ENCODE data around the gene HSD17B10. TPM values are rescaled to one million over a fixed set of nuclear protein-coding genes. Genes with fewer than 3 reads are reported as not detected.

HSD17B10 gene
- total RNA-seq (100 to 1,000 TPM in 1 of 5 experiments, 10 to 100 TPM in 4; 23.9 to 116 (median 38.6) TPM), polyA plus RNA-seq (100 to 1,000 TPM; 120 to 129 TPM), total RNA-seq (19.1 reads per million, percentile 49 among the genes with 10 or more reads in this experiment)

DNA sequence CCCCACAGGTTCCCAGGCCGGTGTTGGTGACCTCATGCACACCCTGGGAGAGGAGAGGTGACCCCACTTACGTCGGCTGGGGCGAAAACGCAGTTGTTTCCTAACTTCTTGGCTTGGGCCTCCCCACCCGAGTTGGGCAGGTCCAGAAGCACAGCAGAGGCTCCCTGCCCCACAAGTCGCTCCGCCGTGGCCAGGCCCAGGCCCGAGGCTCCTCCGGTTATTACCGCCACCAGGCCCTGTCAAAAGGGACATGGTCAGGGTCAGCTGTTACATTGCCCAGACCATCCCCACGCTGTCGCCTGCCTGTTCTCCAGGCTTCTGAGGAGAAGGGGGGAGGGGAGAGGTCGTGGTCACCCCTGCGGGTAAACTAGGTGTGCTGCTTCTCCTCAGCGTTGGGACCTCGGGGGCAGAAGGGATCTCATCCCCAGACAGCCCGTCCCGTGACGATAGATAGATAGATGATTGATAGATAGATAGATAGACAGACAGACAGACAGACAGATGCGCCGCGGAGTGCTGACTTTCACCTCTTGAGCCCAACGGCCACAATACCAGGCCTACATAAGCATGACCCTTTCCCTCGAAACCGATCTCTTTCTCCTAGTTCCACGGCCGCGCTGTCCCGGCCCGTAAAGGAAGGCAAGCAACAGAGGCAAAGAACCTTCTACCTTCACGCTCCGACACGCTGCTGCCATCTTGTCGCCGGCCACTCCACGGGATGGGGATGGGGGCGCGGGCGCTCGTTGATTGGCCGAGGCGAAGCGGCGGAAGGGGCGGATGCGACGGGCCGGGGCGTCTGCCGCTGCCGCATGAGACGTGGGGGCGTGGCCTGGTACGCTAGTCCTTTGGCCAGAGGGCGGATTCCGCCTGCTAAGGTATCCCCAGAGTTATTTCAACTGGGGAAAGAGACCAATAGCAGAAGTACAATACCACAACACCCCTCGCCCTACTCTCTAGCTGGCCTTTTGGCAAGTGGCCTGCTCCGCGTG is at the start of gene HSD17B10:
TSS of gene HSD17B10 (minus strand) at position 720 of the 989 bp plus-strand sequence. CDS start at position 695, 25 bp downstream.
- peaks cover 0 to 11% of the 10 kb centered on the region in 2 donors for H3K4me1 ChIP-seq (ENCODE audit: control insufficient read depth in 2 of 2, insufficient read depth in 2 of 2, low read length in 2 of 2)
- no peaks in the 10 kb centered on the region for H3K27me3 ChIP-seq (ENCODE audit: control insufficient read depth in 2 of 2, insufficient read depth in 2 of 2, low read length in 2 of 2)
- intact Hi-C loops (cut with micrococcal nuclease), result loop anchor here (1.0 kb wide), 2 partner anchors 12 to 341 kb away; partner anchors contain the start of genes RIBC1 (in 2 of the 2) and SMC1A (in 2 of the 2)
- no peaks in the 10 kb centered on the region for H3K27me3 Mint-ChIP-seq
- POLR2A ChIA-PET, result interaction anchor here (1.0 to 3.6 kb wide), 3 partner anchors 11 to 146 kb away, joined by 3 to 20 read pairs (median 17); partner anchors contain the start of genes RIBC1 and SMC1A
- CTCF ChIA-PET, result interaction anchor here (0.7 to 3.0 kb wide), 4 partner anchors 11 to 212 kb away, joined by 3 to 10 read pairs (median 4); partner anchors contain the start of genes RIBC1 and SMC1A
- peaks cover 0 to 6% (median 3%) of the 10 kb centered on the region in 5 donors for H3K36me3 Mint-ChIP-seq
- peaks cover 8 to 32% (median 15%) of the 10 kb centered on the region in 7 donors for H3K4me1 Mint-ChIP-seq
- DNase-seq (peak; percentile 70 to 84 (median 81)), ATAC-seq (peak; percentile 99)
- no peaks in the 10 kb centered on the region for H3K9me3 Mint-ChIP-seq
- H3K4me3 Mint-ChIP-seq, result peak within 1 kb of the TSS; percentile 83 to 99 (median 94)
- H3K27ac ChIP-seq (ENCODE audit: low read depth, low read length), result peak within 1 kb of the TSS; percentile 82
- H3K9me3 ChIP-seq (ENCODE audit: control insufficient read depth in 2 of 3, low read length in 3 of 3), result no peaks in the 10 kb centered on the region
- peaks cover 0 to 16% (median 0%) of the 10 kb centered on the region in 3 experiments for H3K36me3 ChIP-seq (ENCODE audit: control insufficient read depth in 2 of 3, insufficient read depth in 3 of 3, low read length in 3 of 3)
- H3K27ac Mint-ChIP-seq, result peak within 1 kb of the TSS; percentile 85 to 99 (median 94)
- peak within 1 kb of the TSS; percentile 76 for H3K4me3 ChIP-seq (ENCODE audit: low read length)

DNA sequence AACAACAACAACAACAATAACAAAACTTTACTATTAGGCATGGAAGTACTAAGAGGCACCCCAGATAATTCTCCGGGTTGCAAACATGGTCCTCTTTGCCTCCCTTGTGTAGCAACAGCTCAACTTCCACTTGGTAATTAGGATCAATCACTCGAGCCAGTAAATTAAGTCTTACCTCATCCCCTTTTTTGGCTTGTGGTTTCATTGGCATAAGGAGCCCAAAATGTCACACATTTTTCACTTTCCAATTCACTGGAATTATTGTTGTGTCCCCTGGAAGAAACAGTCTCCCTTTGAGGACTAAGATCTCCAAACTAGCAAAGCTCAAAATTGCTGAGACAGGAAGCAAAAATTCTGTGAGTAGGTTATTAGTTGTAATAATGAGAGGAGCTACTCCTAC is 49.2 kb upstream of the HSD17B10 start:
- ATAC-seq, result no peak
- Histone ChIP-seq H3K4me3 (ENCODE audit: low read length) (no peak overlapping the region), H3K27me3 (ENCODE audit: control insufficient read depth in 2 of 2, insufficient read depth in 2 of 2, low read length in 2 of 2) (no peaks in the 10 kb centered on the region), H3K27ac (ENCODE audit: low read depth, low read length) (no peak overlapping the region), H3K4me1 (ENCODE audit: control insufficient read depth in 2 of 2, insufficient read depth in 2 of 2, low read length in 2 of 2) (no peaks in the 10 kb centered on the region), H3K36me3 (ENCODE audit: control insufficient read depth in 2 of 3, insufficient read depth in 3 of 3, low read length in 3 of 3) (no peaks in the 10 kb centered on the region), H3K9me3 (ENCODE audit: control insufficient read depth in 2 of 3, low read length in 3 of 3) (no peaks in the 10 kb centered on the region)
- Mint-ChIP-seq H3K4me1 (peaks cover 0 to 2% (median 0%) of the 10 kb centered on the region in 7 donors), H3K27me3 (peaks cover 0 to 2% (median 0%) of the 10 kb centered on the region in 5 donors), H3K9me3 (no peaks in the 10 kb centered on the region), H3K4me3 (no peak overlapping the region), H3K27ac (no peak overlapping the region), H3K36me3 (no peaks in the 10 kb centered on the region)
- ChIA-PET CTCF (no interaction called here), POLR2A (no interaction called here)
- intact Hi-C loops (cut with micrococcal nuclease), result no loop called here
- DNase-seq, result no peak

DNA sequence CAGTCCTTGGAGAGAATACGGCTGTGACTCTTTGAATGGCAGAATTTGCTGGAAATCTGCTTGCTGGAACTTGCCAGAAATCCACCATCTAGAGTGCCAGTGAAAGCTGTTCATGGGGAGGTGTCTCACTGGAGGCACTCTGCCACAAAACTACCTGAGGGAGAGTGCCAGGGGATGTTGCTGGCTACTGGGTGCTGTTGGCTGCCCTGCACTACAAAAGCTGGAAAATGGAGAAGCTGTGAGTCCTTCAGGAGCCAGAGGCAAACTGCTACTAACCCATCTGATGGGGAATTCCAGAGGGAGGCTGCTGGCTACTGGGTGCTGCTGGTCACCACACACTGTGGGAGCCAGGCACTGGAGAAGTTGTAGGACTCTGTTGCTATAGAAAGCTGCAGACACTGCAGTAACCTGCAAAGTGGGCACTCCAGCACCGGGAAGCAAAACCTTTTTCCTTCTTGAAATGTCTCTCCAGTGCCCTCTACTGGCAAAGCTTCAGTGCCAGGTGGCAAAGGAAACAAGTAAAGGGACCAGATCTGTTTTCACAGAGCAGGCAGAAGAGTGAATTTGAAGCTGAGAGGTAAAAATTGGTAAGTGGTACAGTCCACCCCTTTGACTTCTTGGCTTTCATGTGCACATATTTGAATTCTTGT is 47.8 kb upstream of the HSD17B10 start:
- Mint-ChIP-seq H3K4me3 (no peak overlapping the region), H3K4me1 (peaks cover 0 to 2% (median 0%) of the 10 kb centered on the region in 7 donors), H3K36me3 (no peaks in the 10 kb centered on the region), H3K9me3 (no peaks in the 10 kb centered on the region), H3K27me3 (peaks cover 0 to 2% (median 0%) of the 10 kb centered on the region in 5 donors), H3K27ac (no peak overlapping the region)
- intact Hi-C loops (cut with micrococcal nuclease), result loop anchor here (1.0 kb wide), 3 partner anchors 165 to 198 kb away; no protein-coding TSS in a partner anchor
- Histone ChIP-seq H3K9me3 (ENCODE audit: control insufficient read depth in 2 of 3, low read length in 3 of 3) (no peaks in the 10 kb centered on the region), H3K4me1 (ENCODE audit: control insufficient read depth in 2 of 2, insufficient read depth in 2 of 2, low read length in 2 of 2) (no peaks in the 10 kb centered on the region), H3K27ac (ENCODE audit: low read depth, low read length) (no peak overlapping the region), H3K4me3 (ENCODE audit: low read length) (no peak overlapping the region), H3K27me3 (ENCODE audit: control insufficient read depth in 2 of 2, insufficient read depth in 2 of 2, low read length in 2 of 2) (no peaks in the 10 kb centered on the region), H3K36me3 (ENCODE audit: control insufficient read depth in 2 of 3, insufficient read depth in 3 of 3, low read length in 3 of 3) (no peaks in the 10 kb centered on the region)
- ATAC-seq, result peak; percentile 61
- POLR2A ChIA-PET, result no interaction called here
- CTCF ChIA-PET, result interaction anchor here (0.6 to 3.7 kb wide), 5 partner anchors 36 to 438 kb away, joined by 3 to 21 read pairs (median 4); no protein-coding TSS in a partner anchor
- DNase-seq, result peak in 8 of 9 donors; percentile 14 to 57 (median 32)

DNA sequence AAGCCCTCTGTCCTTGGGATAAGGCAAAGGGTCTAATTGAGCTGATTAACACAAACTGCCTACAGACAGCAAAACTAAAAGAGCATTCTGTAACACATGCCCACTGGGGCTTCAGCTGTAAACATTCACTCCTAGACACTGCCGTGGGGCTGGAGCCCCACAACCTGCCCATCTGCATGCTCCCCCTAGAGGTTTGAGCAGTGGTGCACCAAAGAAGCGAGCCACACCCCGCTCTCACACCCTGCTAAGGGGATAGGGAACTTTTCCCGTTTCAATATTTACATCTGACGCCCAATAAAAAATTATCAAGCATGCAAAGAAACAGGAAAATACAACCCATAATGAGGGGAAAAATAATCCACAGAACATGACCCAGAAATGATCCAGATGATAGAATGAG is 46.9 kb upstream of the HSD17B10 start:
- peaks cover 0 to 2% (median 0%) of the 10 kb centered on the region in 7 donors for H3K4me1 Mint-ChIP-seq
- Histone ChIP-seq H3K27ac (ENCODE audit: low read depth, low read length) (no peak overlapping the region), H3K4me3 (ENCODE audit: low read length) (no peak overlapping the region), H3K27me3 (ENCODE audit: control insufficient read depth in 2 of 2, insufficient read depth in 2 of 2, low read length in 2 of 2) (no peaks in the 10 kb centered on the region), H3K36me3 (ENCODE audit: control insufficient read depth in 2 of 3, insufficient read depth in 3 of 3, low read length in 3 of 3) (no peaks in the 10 kb centered on the region), H3K9me3 (ENCODE audit: control insufficient read depth in 2 of 3, low read length in 3 of 3) (no peaks in the 10 kb centered on the region), H3K4me1 (ENCODE audit: control insufficient read depth in 2 of 2, insufficient read depth in 2 of 2, low read length in 2 of 2) (no peaks in the 10 kb centered on the region)
- ATAC-seq, result no peak
- CTCF ChIA-PET, result interaction anchor here (0.5 to 3.7 kb wide), 3 partner anchors 35 to 731 kb away, joined by 3 to 21 read pairs (median 4); no protein-coding TSS in a partner anchor
- intact Hi-C loops (cut with micrococcal nuclease), result no loop called here
- H3K27me3 Mint-ChIP-seq, result peaks cover 0 to 2% (median 0%) of the 10 kb centered on the region in 5 donors
- no peak for DNase-seq
- POLR2A ChIA-PET, result no interaction called here
- H3K4me3 Mint-ChIP-seq, result no peak overlapping the region
- no peaks in the 10 kb centered on the region for H3K36me3 Mint-ChIP-seq
- no peaks in the 10 kb centered on the region for H3K9me3 Mint-ChIP-seq
- H3K27ac Mint-ChIP-seq, result peak overlapping the region in 1 of 9 donors; percentile 76

DNA sequence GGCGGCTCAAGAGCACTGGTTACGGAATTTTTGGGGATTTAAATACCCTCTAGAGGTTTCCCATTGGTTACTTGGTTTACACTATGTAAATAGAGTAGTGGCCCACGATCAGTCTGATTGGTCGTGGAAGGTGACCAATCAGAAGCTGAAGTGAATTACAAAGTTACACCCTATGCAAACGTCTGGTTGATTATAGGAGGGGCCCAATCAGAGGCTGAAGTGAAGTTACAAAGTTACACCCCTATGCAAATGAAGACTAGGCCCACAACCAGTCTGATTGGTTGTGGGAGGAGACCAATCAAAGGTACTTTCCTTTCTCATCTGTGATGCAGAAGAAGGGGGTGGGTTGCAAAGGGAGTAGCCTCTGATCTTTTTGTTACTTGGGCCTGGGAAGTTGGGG is 45.1 kb upstream of the HSD17B10 start:
- Histone ChIP-seq H3K4me1 (ENCODE audit: control insufficient read depth in 2 of 2, insufficient read depth in 2 of 2, low read length in 2 of 2) (no peaks in the 10 kb centered on the region), H3K36me3 (ENCODE audit: control insufficient read depth in 2 of 3, insufficient read depth in 3 of 3, low read length in 3 of 3) (no peaks in the 10 kb centered on the region), H3K27ac (ENCODE audit: low read depth, low read length) (no peak overlapping the region), H3K27me3 (ENCODE audit: control insufficient read depth in 2 of 2, insufficient read depth in 2 of 2, low read length in 2 of 2) (no peaks in the 10 kb centered on the region), H3K9me3 (ENCODE audit: control insufficient read depth in 2 of 3, low read length in 3 of 3) (no peaks in the 10 kb centered on the region), H3K4me3 (ENCODE audit: low read length) (no peak overlapping the region)
- Mint-ChIP-seq H3K27ac (no peak overlapping the region), H3K27me3 (peaks cover 0 to 4% (median 0%) of the 10 kb centered on the region in 5 donors), H3K4me1 (peaks cover 0 to 3% (median 0%) of the 10 kb centered on the region in 7 donors), H3K36me3 (no peaks in the 10 kb centered on the region), H3K4me3 (no peak overlapping the region), H3K9me3 (no peaks in the 10 kb centered on the region)
- DNase-seq (no peak), ATAC-seq (no peak)
- POLR2A ChIA-PET, result no interaction called here
- CTCF ChIA-PET, result interaction anchor here (3.7 kb wide), 1 partner anchor 166 kb away, joined by 21 read pairs; no protein-coding TSS in a partner anchor
- intact Hi-C loops (cut with micrococcal nuclease), result no loop called here

DNA sequence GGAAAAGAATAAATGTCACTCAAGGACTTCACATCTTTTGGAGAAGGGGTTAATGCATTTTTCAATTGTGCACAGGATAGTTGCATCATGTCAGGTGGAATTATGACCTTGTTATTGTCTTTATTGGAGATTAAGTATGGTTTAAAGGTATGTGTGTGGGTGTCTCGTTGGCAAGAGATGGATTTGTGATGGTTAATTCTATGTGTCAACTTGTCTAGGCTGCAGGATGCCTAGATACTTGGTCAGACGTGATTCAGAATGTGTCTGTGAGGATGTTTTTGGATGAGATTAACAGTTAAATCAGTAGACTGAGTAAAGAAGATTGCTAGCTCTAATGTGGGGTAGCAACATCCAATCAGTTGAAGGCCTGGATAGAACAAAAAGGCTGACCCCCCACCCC is 42.2 kb upstream of the HSD17B10 start:
- Mint-ChIP-seq H3K36me3 (no peaks in the 10 kb centered on the region), H3K9me3 (no peaks in the 10 kb centered on the region), H3K27me3 (peaks cover 0 to 16% (median 2%) of the 10 kb centered on the region in 5 donors), H3K4me3 (no peak overlapping the region), H3K27ac (no peak overlapping the region), H3K4me1 (peaks cover 0 to 2% (median 0%) of the 10 kb centered on the region in 7 donors)
- Histone ChIP-seq H3K4me3 (ENCODE audit: low read length) (no peak overlapping the region), H3K27ac (ENCODE audit: low read depth, low read length) (no peak overlapping the region), H3K27me3 (ENCODE audit: control insufficient read depth in 2 of 2, insufficient read depth in 2 of 2, low read length in 2 of 2) (no peaks in the 10 kb centered on the region), H3K4me1 (ENCODE audit: control insufficient read depth in 2 of 2, insufficient read depth in 2 of 2, low read length in 2 of 2) (no peaks in the 10 kb centered on the region), H3K9me3 (ENCODE audit: control insufficient read depth in 2 of 3, low read length in 3 of 3) (no peaks in the 10 kb centered on the region), H3K36me3 (ENCODE audit: control insufficient read depth in 2 of 3, insufficient read depth in 3 of 3, low read length in 3 of 3) (no peaks in the 10 kb centered on the region)
- intact Hi-C loops (cut with micrococcal nuclease), result no loop called here
- ATAC-seq (no peak), DNase-seq (no peak)
- POLR2A ChIA-PET, result no interaction called here
- CTCF ChIA-PET, result no interaction called here
